Mesothelial cell of epicardium (in vitro differentiated cells): ENCODE results near the gene KIR3DL1. TPM values are rescaled to one million over a fixed set of nuclear protein-coding genes. Genes with fewer than 3 reads are reported as not detected.
"Not testable (repeated sequence)": the region's sequence is repeated elsewhere in the genome, so short reads cannot be mapped to it uniquely, and the experiment has no call there.

Source experiments
- DNase-seq, 2 experiments: peaks; one replicate each; pipeline ENCODE4 v3.0.0; 2021; ENCODE audit warnings: low spot score in 2 of 2; ENCODE audit not compliant: unreplicated experiment in 2 of 2
- H3K27ac Mint-ChIP-seq: 2 replicates; pipeline ENCODE4 v1.8.0; 2021; ENCODE audit warnings: mixed read lengths
- H3K27me3 Mint-ChIP-seq: 2 replicates; pipeline ENCODE4 v1.8.0; 2021; ENCODE audit warnings: low read depth, mixed read lengths
- H3K36me3 Mint-ChIP-seq: 2 replicates; pipeline ENCODE4 v1.8.0; 2021; ENCODE audit warnings: mixed read lengths
- H3K4me1 Mint-ChIP-seq: 2 replicates; pipeline ENCODE4 v1.8.0; 2021; ENCODE audit warnings: mixed read lengths
- H3K4me3 Mint-ChIP-seq: 2 replicates; pipeline ENCODE4 v1.8.0; 2021; ENCODE audit warnings: mild to moderate bottlenecking, moderate library complexity, mixed read lengths
- H3K9me3 Mint-ChIP-seq: 2 replicates; pipeline ENCODE4 v1.8.0; 2021; ENCODE audit warnings: mixed read lengths
- total RNA-seq: library from RNA; stranded (reverse); gene quantifications from 3 replicates; pipeline ENCODE4 v1.2.1, GENCODE V29; 2021
- TF ChIP-seq, protein P1 (sequence below): fragments of 200-600 bp; sonication (generic); IDR thresholded peaks from one replicate; pipeline ENCODE4 v1.5.0; 2021; ENCODE audit warnings: antibody characterized with exemption; ENCODE audit not compliant: unreplicated experiment

The KIR3DL1 gene
- total RNA-seq, 1 donor from 2014 or later, result not detected

DNA sequence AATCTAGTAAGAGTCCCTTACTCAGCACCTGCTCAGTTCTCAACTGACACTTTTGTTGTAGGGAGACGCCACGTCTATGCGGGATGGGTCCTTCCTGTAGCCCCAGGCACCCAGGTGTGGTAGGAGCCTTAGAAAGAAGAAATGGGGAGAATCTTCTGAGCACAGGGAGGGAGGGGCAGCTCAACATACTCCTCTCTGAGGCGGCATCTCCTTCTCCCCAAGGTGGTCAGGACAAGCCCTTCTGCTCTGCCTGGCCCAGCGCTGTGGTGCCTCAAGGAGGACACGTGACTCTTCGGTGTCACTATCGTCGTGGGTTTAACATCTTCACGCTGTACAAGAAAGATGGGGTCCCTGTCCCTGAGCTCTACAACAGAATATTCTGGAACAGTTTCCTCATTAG, 11.7 kb upstream of the KIR3DL1 start:
- H3K4me1 Mint-ChIP-seq, result no peaks in the 10 kb centered on the region
- H3K36me3 Mint-ChIP-seq, result no peaks in the 10 kb centered on the region
- peaks cover 69% of the 10 kb centered on the region for H3K9me3 Mint-ChIP-seq
- no peak overlapping the region for H3K4me3 Mint-ChIP-seq
- H3K27ac Mint-ChIP-seq, result no peak overlapping the region
- TF ChIP-seq, protein P1, sequence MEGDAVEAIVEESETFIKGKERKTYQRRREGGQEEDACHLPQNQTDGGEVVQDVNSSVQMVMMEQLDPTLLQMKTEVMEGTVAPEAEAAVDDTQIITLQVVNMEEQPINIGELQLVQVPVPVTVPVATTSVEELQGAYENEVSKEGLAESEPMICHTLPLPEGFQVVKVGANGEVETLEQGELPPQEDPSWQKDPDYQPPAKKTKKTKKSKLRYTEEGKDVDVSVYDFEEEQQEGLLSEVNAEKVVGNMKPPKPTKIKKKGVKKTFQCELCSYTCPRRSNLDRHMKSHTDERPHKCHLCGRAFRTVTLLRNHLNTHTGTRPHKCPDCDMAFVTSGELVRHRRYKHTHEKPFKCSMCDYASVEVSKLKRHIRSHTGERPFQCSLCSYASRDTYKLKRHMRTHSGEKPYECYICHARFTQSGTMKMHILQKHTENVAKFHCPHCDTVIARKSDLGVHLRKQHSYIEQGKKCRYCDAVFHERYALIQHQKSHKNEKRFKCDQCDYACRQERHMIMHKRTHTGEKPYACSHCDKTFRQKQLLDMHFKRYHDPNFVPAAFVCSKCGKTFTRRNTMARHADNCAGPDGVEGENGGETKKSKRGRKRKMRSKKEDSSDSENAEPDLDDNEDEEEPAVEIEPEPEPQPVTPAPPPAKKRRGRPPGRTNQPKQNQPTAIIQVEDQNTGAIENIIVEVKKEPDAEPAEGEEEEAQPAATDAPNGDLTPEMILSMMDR, result no peak
- H3K27me3 Mint-ChIP-seq, result no peaks in the 10 kb centered on the region
- DNase-seq, result no peak

DNA sequence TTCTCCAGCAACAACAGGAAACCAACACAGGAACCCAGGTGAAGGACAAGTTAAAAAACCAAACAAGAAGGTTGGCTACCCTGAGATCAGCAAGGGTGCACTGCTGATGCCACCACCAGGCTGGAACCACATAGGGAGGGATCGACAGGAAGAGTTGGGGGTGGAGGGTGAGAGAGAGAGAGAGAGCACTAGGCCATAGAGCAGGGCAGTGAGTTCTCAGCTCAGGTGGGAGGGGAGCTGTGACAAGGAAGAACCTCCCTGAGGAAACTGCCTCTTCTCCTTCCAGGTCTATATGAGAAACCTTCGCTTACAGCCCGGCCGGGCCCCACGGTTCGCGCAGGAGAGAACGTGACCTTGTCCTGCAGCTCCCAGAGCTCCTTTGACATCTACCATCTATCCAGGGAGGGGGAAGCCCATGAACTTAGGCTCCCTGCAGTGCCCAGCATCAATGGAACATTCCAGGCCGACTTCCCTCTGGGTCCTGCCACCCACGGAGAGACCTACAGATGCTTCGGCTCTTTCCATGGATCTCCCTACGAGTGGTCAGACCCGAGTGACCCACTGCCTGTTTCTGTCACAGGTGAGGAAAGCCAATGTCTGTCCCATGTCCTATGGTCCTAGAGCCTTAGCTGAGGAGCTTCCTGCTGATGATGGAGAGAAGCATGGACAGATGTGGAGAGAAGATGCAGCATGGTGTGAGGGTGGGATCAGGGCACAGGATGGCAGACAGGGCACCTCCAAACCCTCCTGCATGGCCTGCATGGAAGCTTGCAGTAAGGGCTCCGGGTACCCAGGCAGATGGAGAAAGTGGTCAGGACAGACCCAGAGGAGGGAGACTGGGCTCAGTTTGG, 10.4 kb upstream of the KIR3DL1 start:
- Mint-ChIP-seq H3K36me3 (no peaks in the 10 kb centered on the region), H3K9me3 (peaks cover 80% of the 10 kb centered on the region), H3K27me3 (no peaks in the 10 kb centered on the region), H3K4me3 (no peak overlapping the region), H3K27ac (no peak overlapping the region), H3K4me1 (no peaks in the 10 kb centered on the region)
- no peak for DNase-seq
- TF ChIP-seq, protein P1, result no peak

DNA sequence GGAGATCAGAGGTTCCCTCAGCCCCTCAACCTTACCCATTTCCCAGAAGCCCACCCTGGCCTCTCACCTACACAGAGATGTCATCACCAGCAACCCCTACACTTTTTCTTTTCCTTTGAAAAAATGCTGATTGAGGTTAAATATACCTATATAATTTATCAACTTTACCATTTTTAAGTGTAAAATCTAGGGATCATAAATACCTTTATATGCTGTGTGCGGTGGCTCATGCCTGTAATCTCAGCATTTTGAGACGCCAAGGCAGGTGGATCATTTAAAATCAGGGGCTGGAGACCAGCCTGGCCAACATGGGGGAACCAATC, 9.8 kb upstream of the KIR3DL1 start:
- no peak overlapping the region for H3K4me3 Mint-ChIP-seq
- no peaks in the 10 kb centered on the region for H3K27me3 Mint-ChIP-seq
- DNase-seq, result no peak
- TF ChIP-seq, protein P1, result no peak
- H3K27ac Mint-ChIP-seq, result no peak overlapping the region
- no peaks in the 10 kb centered on the region for H3K36me3 Mint-ChIP-seq
- H3K9me3 Mint-ChIP-seq, result peaks cover 80% of the 10 kb centered on the region
- H3K4me1 Mint-ChIP-seq, result no peaks in the 10 kb centered on the region

DNA sequence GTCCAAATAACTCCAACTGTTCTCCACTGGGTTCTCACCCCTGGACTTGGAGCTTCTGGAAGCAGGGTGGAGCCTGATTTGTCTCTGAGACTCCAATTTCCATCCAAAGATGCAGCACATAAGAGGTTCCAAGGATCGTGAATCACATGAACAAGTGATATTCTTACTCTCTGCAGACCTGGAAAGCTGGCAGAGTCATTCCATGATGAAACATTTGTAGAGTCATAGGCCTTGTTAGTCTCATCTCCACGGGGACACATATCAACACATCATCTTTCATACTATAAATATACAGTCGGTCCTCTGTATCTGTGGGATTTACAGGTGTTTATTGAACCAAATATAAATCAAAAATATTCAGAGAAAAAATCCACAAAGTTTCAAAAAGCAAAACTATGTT, 1.7 kb upstream of the KIR3DL1 start:
- not testable (repeated sequence) for H3K27me3 Mint-ChIP-seq, H3K4me1 Mint-ChIP-seq, H3K36me3 Mint-ChIP-seq, DNase-seq, H3K4me3 Mint-ChIP-seq, H3K27ac Mint-ChIP-seq
- H3K9me3 Mint-ChIP-seq, result peaks cover 79% of the 10 kb centered on the region

DNA sequence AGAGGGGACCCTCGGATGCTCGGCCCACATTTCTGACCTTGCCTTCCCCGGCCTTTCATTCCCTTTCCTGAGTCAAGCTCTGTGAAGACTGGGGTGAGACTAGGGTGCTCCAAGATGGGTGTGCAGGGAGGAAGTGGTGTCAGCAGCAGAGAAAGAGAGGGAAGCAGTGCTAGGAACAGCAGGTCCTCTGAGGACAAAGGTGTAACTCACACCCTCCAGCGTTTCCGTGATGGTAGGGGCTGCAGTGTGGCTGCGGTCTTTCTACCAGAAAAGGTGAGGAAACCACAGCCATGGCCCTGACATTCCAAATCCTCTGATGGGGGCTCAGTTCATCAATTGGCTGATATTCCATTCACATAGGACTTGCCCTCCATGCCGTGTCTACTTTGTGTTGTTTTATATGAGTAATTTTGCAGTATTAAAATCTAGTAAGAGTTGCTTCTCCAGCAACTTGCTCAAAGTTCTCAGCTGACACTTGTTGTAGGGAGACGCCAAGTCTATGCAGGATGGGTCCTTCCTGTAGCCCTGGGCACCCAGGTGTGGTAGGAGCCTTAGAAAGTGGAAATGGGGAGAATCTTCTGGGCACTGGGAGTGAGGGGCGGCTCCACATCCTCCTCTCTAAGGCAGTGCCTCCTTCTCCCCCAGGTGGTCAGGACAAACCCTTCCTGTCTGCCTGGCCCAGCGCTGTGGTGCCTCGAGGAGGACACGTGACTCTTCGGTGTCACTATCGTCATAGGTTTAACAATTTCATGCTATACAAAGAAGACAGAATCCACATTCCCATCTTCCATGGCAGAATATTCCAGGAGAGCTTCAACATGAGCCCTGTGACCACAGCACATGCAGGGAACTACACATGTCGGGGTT, 1.6 kb downstream of the KIR3DL1 start:
- no peaks in the 10 kb centered on the region for H3K4me1 Mint-ChIP-seq
- DNase-seq, result no peak
- H3K27ac Mint-ChIP-seq, result no peak overlapping the region
- peaks cover 76% of the 10 kb centered on the region for H3K9me3 Mint-ChIP-seq
- TF ChIP-seq, protein P1, result no peak
- H3K36me3 Mint-ChIP-seq, result peaks cover 3% of the 10 kb centered on the region
- H3K4me3 Mint-ChIP-seq, result no peak overlapping the region
- no peaks in the 10 kb centered on the region for H3K27me3 Mint-ChIP-seq

DNA sequence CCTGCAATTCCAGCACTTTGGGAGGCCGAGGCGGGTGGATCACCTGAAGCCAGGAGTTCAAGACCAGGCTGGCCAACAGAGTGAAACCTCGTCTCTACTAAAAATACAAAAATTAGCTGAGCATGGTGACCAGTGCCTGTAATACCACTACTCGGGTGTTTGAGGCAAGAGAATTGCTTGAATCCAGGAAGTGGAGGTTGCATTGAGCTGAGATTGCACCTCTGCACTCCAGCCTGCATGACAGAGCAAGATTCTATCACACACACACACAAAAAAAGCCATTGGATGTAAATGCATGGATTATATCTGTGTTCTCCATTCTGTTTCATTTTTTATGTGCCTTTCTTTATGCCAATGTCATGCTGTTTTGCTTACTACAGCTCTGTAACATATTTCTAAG, 8.1 kb downstream of the KIR3DL1 start:
- not testable (repeated sequence) for H3K27me3 Mint-ChIP-seq, DNase-seq, H3K36me3 Mint-ChIP-seq, H3K27ac Mint-ChIP-seq, H3K4me3 Mint-ChIP-seq, H3K4me1 Mint-ChIP-seq
- H3K9me3 Mint-ChIP-seq, result peaks cover 50% of the 10 kb centered on the region

DNA sequence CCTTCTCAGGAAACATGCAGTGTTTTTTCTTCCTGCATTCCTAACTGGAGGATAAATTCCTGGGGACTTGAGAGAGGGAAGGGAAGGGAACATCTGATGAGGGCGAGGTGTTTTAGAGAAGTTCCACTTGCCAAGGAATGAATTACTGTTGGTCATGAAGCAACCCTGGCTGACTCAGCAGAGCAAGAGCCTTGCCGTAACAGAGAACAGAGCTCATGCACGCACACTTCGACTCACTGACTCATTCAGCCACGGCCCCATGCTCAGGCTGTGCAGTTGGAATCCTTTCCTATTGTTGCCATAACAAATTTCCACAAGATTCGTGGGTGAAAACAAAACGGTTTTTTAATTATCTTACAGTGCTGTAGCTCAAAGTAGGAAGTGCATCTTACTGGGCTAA, 9.1 kb downstream of the KIR3DL1 start:
- not testable (repeated sequence) for H3K27ac Mint-ChIP-seq, DNase-seq, H3K27me3 Mint-ChIP-seq, H3K4me1 Mint-ChIP-seq, H3K36me3 Mint-ChIP-seq, H3K4me3 Mint-ChIP-seq
- peaks cover 49% of the 10 kb centered on the region for H3K9me3 Mint-ChIP-seq

DNA sequence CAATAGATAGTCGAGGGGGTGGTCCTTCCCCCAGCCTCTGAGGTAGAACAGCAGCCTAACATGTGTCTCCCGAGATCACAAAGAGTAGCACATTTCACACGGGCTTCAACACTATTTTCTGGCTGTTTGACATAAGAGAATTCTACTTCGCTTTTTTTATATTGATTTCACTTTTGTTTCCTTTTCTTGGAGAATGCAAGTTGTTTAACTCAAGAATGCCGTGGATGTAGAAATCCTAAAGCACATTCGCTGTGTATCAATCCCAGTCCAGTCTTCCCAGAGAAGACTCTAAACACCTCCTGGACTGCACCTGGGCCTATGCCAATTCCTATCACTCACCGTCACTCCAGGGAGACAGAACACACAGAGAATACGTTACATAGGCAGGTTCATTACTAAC, 11.8 kb downstream of the KIR3DL1 start:
- H3K27me3 Mint-ChIP-seq, DNase-seq: not testable (repeated sequence)

DNA sequence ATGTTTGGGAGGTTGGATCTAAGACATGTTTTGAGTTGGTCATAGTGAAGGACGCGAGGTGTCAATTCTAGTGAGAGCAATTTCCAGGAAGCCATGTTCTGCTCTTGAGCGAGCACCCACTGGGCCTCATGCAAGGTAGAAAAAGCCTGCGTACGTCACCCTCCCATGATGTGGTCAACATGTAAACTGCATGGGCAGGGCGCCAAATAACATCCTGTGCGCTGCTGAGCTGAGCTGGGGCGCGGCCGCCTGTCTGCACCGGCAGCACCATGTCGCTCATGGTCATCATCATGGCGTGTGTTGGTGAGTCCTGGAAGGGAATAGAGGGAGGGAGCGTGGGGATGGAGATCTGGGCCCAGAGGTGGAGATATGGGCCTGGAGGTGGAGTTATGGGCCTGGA, 16.2 kb downstream of the KIR3DL1 start, which contains the start of gene KIR2DS4:
Gene KIR2DS4, plus strand, starts transcription at position 181 of the 400 bp plus-strand sequence.
- not testable (repeated sequence) for H3K27ac Mint-ChIP-seq, H3K36me3 Mint-ChIP-seq, H3K4me1 Mint-ChIP-seq, DNase-seq, H3K27me3 Mint-ChIP-seq, H3K4me3 Mint-ChIP-seq
- H3K9me3 Mint-ChIP-seq, result peaks cover 58% of the 10 kb centered on the region

More for the DNA sequence above, 11.8 kb downstream of the KIR3DL1 start:
- peaks cover 50% of the 10 kb centered on the region for H3K9me3 Mint-ChIP-seq
- not testable (repeated sequence) for H3K36me3 Mint-ChIP-seq, H3K4me1 Mint-ChIP-seq, H3K27ac Mint-ChIP-seq, H3K4me3 Mint-ChIP-seq
